ENCODE results near the gene OFD1. TPM values are rescaled to one million over a fixed set of nuclear protein-coding genes. Genes with fewer than 3 reads are reported as not detected.
"Not testable (repeated sequence)": the region's sequence is repeated elsewhere in the genome, so short reads cannot be mapped to it uniquely, and the experiment has no call there.

Gene OFD1
- total RNA-seq, 1 donor from 2014 or later: 7.0 TPM

GRCh38 chrX:13698432-13698831, 36.1 kb upstream of the OFD1 start:
- DNase-seq (no peak), ATAC-seq (ENCODE audit: poor library complexity) (no peak)
- intact Hi-C loops (cut with DNase I): no loop called here

GRCh38 chrX:13699183-13699826, 35.2 kb upstream of the OFD1 start:
- intact Hi-C loops (cut with DNase I): no loop called here
- DNase-seq (no peak), ATAC-seq (ENCODE audit: poor library complexity) (peak; percentile 69)

- ATAC-seq (ENCODE audit: poor library complexity) (no peak), DNase-seq (no peak)
- intact Hi-C loops (cut with DNase I): no loop called here
Observed at GRCh38 chrX:13700380-13700779, 34.2 kb upstream of the OFD1 start.

- intact Hi-C loops (cut with DNase I): no loop called here
- ATAC-seq (ENCODE audit: poor library complexity) (no peak), DNase-seq (no peak)
Observed at GRCh38 chrX:13702111-13702789, 32.3 kb upstream of the OFD1 start.

DNA sequence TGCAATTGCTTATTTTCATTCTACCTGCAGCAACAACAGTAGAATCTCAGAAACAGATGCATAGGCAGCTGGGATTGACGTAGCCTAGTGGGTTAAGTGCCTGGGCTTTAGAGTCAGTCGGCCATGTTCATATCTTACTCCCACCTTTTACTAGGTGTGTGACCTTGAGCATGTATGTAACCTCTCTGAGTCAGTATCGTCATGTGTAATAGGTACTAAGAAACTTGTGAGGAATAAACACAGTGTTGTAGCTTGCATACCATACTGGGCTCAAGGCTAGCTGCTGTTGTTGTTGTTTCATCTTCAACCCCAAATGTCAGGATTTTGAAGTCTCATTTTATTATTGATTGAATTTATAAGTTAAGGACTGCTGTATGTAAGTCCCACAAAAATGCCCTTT, 31.4 kb upstream of the OFD1 start:
- intact Hi-C loops (cut with DNase I): no loop called here
- ATAC-seq (ENCODE audit: poor library complexity) (no peak), DNase-seq (no peak)

DNA sequence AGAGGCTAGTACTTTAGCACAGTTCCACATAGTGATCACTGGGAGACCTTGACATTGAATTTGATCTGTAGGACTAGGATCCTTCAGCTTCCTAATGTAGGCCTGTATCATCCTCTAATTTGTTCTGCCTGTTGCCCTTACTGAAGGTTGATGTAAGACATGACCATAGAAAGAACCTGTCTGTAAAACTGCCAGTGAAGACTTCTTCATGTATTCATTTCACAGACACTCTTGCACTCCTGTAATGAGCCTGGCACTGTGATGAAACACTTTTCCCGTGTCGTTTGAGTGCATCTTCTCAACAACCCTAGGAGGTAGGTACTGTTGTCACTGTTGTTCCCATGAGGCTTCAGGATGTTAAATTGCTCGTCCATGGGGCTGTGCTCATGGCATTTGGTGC, 31.0 kb upstream of the OFD1 start:
- DNase-seq: no peak
- no peak for ATAC-seq (ENCODE audit: poor library complexity)
- intact Hi-C loops (cut with DNase I): no loop called here

DNA sequence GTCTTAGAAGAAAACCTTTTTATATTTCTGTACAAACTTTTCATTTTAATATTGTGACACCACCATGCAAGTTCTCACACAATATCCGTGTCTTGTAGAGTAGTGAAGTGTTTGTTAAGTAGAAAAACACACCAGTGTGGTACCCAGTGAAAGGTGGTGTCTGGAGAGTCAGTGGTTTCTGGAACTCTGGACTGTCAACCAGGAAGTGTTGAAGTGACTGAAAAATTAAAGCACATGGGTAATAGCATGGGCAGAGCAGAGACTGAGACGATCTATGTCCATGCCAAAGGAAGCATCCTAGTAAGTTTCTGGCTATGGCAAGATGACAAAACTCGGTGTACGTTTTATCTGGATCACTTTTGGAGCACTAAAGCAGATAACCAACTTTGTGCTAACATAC, 23.4 kb upstream of the OFD1 start:
- intact Hi-C loops (cut with DNase I): no loop called here
- no peak for ATAC-seq (ENCODE audit: poor library complexity)
- no peak for DNase-seq

GRCh38 chrX:13716455-13716854, 18.1 kb upstream of the OFD1 start:
- DNase-seq (no peak), ATAC-seq (ENCODE audit: poor library complexity) (no peak)

GRCh38 chrX:13716905-13717304, 17.6 kb upstream of the OFD1 start:
- intact Hi-C loops (cut with DNase I): no loop called here
- ATAC-seq (ENCODE audit: poor library complexity): no peak
- no peak for DNase-seq

More at GRCh38 chrX:13716455-13716854, 18.1 kb upstream of the OFD1 start:
- intact Hi-C loops (cut with DNase I): no loop called here

GRCh38 chrX:13717700-13718472, 16.7 kb upstream of the OFD1 start:
- intact Hi-C loops (cut with DNase I): no loop called here
- ATAC-seq (ENCODE audit: poor library complexity) (peak; percentile 53), DNase-seq (peak; percentile 58)

DNA sequence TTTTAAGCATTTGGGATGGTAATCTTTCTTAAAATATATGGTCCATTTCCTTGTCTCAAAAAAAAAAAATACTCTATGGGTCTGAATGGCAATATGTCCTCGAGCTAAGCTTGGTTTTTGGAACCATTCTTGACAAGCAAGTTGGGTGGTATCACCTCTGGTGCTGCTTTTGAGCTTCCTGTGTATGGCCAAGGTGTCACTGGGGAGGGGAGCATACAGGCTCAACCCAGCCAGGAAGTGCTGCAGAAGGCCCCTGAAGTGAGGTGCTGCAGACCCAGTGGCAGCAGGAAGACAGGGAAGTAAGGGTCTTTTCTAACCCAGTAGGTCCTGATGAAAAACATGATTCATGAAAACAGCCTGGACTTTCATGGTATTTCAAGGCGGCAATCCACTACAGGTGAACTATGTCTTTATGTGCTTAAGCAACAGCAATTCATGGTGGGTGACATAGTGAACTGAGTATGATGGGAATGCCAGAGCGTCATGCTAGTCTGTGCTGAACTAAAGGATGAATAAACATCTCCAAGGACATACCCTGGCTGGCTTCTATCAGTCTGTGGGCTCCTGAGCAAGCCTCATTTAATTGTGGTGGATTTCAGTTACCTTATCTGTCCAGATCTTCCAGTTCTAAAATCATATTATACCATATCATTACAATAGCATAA, 15.2 kb upstream of the OFD1 start:
- DNase-seq: no peak
- intact Hi-C loops (cut with DNase I): no loop called here
- ATAC-seq (ENCODE audit: poor library complexity): no peak

GRCh38 chrX:13721371-13721770, 13.2 kb upstream of the OFD1 start:
- intact Hi-C loops (cut with DNase I): no loop called here
- no peak for DNase-seq
- ATAC-seq (ENCODE audit: poor library complexity): no peak

- DNase-seq (no peak), ATAC-seq (ENCODE audit: poor library complexity) (peak; percentile 58)
- intact Hi-C loops (cut with DNase I): no loop called here
Observed at GRCh38 chrX:13721819-13722519, 12.6 kb upstream of the OFD1 start.

DNA sequence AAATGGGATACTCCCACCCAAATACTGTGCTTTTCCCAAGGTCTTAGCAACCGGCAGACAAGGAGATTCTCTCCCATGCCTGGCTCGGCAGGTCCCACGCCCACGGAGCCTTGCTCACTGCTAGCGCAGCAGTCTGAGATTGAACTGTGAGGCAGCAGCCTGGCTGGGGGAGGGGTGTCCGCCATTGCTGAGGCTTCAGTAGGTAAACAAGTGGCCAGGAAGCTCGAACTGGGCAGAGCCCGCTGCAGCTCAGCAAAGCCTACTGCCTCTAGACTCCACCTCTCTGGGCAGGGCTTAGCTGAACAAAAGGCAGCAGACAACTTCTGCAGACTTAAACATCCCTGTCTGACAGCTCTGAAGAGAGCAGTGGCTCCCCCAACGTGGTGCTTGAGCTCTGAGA, 9.7 kb upstream of the OFD1 start:
- DNase-seq; intact Hi-C loops (cut with DNase I); ATAC-seq (ENCODE audit: poor library complexity): not testable (repeated sequence)

DNA sequence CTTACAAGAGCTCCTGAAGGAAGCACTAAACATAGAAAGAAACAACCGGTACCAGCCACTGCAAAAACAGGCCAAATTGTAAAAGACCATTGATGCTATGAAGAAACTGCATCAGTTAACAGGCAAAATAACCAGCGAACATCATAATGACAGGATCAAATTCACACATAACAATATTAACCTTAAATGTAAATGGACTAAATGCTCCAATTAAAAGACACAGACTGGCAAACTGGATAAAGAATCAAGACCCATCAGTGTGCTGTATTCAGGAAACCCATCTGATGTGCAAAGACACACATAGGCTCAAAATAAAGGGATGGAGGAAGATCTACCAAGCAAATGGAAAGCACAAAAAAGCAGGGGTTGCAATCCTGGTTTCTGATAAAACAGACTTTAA, 8.0 kb upstream of the OFD1 start:
- DNase-seq; intact Hi-C loops (cut with DNase I); ATAC-seq (ENCODE audit: poor library complexity): not testable (repeated sequence)

DNA sequence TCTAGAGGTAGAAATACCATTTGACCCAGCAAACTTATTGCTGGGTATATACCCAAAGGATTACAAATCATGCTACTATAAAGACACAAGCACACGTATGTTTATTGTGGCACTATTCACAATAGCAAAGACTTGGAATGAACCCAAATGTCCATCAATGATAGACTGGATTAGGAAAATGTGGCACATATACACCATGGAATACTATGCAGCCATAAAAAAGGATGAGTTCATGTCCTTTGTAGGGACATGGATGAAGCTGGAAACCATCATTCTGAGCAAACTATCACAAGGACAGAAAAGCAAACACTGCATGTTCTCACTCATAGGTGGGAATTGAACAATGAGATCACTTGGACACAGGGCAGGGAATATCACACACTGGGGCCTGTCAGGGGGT, 4.0 kb upstream of the OFD1 start:
- not testable (repeated sequence) for DNase-seq; ATAC-seq (ENCODE audit: poor library complexity)
- intact Hi-C loops (cut with DNase I): loop anchor here (5.0 kb wide), 1 partner anchor 73 kb away; no protein-coding TSS in a partner anchor

DNA sequence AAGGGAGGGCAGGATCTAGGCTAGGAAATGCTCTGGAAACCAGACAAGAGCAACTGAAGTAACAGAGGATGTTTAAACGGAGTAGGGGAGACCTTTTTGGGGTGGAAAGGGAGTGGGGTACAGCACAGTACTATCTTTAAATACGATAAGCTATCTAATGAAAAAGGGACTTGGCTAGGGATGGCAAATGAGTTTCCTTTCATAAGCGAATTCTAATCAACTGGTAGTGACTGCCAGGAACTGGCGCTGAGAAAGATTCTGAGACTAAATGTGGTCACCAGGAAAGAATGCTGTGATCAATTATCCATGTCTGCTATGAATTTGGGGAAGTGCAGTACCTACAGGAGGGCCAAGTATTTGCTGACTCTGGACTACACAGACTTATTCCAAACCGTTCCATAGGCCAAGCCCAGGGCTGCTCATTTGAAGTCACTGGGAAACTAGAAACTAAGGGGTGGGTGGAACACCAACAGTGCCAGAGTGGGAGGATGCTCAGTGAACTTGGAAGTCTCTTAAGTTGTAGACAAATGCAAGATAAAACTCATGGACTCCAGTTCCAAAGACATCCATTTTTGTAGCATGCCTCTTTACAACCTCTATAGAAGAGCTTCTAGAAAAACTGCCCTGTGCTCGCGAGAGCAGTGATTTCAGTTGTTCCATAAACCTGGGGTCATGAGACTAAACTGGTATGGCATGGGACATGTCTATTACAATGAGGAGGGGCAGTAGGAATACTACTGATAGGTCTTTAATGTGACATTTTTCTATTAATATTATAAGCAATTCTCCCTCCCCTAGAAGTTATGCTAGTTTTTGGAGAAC, 2.1 kb upstream of the OFD1 start:
- intact Hi-C loops (cut with DNase I): loop anchor here (5.0 kb wide), 1 partner anchor 75 kb away; no protein-coding TSS in a partner anchor
- ATAC-seq (ENCODE audit: poor library complexity): no peak
- DNase-seq: no peak

DNA sequence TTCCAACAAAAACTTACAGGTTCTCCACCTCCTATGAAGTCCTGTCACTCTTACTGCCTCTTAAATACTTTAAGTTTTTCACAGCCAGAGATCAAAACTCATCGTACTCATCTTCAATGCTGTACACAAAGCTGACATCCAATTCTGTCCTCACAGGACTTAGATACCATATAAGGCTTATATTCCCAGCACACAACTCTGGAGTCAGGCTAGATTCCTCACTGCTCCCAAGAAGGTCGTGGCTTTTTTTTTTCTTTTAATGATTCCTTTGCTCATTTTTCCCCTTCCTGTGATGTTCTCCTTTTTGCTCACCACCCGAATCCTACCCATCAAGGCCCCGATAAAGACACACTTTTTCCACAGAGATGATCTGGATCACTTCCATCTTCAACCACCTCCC, 1.0 kb upstream of the OFD1 start:
- ATAC-seq (ENCODE audit: poor library complexity) (no peak), DNase-seq (no peak)
- intact Hi-C loops (cut with DNase I): loop anchor here (5.0 kb wide), 1 partner anchor 76 kb away; no protein-coding TSS in a partner anchor

Data from Right ventricle myocardium superior (tissue), 1 donor.